Activated CD4-positive, alpha-beta T cell treated with anti-CD3 and anti-CD28 coated beads, Interleukin-2, amount 50 U/mL, for 1 hour (primary cell): ENCODE results near the gene DDX27.
"Not testable (repeated sequence)": the region's sequence is repeated elsewhere in the genome, so short reads cannot be mapped to it uniquely, and the experiment has no call there.

Experiments
- DNase-seq: peaks from one replicate; pipeline ENCODE4 v3.0.0-alpha.2; 2020

Gene DDX27, protein sequence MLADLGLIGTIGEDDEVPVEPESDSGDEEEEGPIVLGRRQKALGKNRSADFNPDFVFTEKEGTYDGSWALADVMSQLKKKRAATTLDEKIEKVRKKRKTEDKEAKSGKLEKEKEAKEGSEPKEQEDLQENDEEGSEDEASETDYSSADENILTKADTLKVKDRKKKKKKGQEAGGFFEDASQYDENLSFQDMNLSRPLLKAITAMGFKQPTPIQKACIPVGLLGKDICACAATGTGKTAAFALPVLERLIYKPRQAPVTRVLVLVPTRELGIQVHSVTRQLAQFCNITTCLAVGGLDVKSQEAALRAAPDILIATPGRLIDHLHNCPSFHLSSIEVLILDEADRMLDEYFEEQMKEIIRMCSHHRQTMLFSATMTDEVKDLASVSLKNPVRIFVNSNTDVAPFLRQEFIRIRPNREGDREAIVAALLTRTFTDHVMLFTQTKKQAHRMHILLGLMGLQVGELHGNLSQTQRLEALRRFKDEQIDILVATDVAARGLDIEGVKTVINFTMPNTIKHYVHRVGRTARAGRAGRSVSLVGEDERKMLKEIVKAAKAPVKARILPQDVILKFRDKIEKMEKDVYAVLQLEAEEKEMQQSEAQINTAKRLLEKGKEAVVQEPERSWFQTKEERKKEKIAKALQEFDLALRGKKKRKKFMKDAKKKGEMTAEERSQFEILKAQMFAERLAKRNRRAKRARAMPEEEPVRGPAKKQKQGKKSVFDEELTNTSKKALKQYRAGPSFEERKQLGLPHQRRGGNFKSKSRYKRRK

DNA sequence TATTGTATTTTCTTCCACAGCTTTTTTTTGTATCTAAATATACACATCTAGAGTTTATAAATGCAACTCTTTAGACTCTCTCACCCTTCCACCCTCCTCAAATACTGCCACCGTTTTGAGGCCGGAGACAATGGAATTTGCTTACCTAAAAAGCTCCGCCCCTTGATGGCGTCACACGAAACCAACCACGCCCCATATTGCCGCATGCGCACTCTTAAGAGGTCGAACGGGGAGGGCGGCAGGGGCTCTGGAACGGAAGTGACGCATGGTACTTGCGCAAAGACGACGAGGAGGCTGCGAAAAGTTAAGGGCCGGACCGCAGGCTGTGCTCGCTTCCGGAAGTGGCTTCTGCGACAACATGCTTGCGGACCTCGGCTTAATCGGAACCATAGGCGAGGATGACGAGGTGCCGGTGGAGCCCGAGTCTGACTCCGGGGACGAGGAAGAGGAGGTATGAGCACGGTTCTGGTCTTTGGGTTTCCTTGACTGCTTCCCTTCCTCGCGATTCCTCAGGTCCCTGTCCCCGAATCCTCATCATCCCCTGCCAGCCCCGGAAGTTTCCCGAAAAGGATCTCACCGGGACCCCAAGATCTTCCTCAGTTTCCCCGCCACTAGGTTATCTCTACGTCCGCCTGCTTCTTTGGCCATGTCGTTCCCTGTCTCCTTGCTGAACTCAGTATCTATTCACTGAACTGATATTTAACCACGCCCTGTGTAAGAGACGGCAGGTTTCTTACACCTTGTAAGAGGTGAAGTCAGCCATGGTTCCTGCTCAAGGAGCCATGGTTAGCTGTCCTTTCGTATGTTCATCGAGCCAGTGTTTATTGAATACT, at the start of gene DDX27:
Gene DDX27, plus strand, starts transcription at position 326 of the 833 bp plus-strand sequence. Its CDS starts 33 bp downstream, at position 359.
- DNase-seq = peak; percentile 95

DNA sequence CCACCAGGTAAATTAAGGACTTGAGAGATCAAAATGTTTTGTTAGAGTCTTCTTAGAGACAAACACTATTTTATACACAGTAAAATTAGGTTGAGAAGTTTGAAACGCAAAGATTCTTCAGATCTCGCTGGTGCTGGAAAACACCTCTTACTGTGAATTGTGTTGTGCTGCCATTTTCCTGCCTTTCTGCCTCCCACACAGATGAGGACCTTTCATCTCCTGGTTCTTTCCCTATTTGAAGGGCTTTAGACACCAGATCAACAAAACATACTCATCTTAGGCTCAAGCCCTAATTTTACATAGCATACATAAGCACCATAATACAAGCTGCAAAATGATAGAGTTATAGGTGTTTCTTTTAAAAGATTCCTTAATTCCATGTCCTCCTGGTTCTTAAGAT, 49.7 kb upstream of the DDX27 start:
- DNase-seq = no peak

DNA sequence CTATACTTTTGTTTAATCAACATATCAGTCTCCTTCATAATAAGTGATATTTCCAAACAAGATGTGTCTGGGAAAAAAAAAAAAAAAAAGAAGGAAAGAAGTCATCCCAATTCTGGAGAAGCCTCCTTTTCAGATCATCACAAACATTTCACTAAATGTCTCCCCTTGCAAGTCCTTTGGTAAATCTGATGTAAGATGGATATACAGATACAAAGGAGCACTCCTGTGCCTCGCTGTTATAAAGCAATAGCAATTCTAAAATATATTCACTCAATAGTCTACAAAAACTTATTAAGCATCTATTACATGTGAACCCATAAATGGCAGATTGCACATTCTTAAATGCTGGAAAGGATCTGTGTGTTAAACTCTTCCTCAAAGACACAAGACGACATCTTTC, 48.5 kb upstream of the DDX27 start:
- no peak for DNase-seq

DNA sequence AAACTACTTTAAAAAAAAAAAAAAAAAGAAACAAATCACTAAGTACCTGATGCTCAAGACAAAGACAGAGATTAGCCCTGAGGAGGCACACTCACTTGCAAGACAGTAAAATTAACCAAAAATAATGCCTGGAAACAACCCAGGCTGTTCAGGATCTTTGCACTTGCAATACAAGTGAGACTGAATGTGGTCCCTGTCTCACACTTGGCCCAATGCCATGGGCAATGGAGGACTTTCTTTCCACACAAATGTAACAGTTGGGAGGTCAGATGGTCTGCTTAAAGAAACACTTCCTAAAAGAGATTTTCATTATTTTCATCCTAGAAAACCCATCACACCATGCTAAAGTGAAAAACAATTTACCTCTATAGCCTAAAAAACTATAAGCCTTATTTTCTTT, 47.3 kb upstream of the DDX27 start:
- no peak for DNase-seq

GRCh38 chr20:49172413-49172812, 46.8 kb upstream of the DDX27 start:
- DNase-seq = no peak

GRCh38 chr20:49174183-49174582, 45.0 kb upstream of the DDX27 start:
- no peak for DNase-seq

- DNase-seq = no peak
Measured at GRCh38 chr20:49179368-49180277, 39.6 kb upstream of the DDX27 start.

DNA sequence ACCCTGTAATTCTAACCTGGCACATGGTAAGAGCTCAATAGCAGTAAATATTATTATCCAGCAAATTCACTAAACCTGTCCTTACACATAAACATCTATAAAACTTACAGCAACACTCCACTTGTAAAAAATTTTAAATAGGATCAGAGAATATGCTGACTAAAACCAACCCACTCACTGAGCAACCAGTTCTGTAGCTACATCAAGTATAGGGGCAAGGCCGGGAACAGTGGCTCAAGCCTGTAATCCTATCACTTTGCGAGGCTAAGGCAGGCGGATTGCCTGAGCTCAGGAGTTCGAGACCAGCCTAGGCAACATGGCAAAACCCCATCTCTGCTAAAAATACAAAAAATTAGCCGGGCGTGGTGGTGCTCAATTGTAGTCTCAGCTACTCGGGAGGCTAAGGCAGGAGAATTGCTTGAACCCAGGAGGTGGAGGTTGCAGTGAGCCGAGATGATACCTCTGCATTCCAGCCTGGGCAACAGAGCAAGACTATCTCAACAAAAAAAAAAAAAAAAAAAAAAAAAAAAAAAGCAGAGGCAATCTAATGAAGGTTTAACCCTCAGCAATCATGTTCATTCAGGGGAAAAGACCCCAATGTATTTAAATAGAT, 37.8 kb upstream of the DDX27 start:
- DNase-seq = no peak

GRCh38 chr20:49183444-49183843, 35.8 kb upstream of the DDX27 start:
- DNase-seq = no peak

GRCh38 chr20:49184084-49184501, 35.1 kb upstream of the DDX27 start:
- DNase-seq = not testable (repeated sequence)

- DNase-seq = no peak
Measured at GRCh38 chr20:49184691-49185070, 34.5 kb upstream of the DDX27 start.

- DNase-seq = no peak
Measured at GRCh38 chr20:49185071-49185761, 34.0 kb upstream of the DDX27 start.

GRCh38 chr20:49186535-49187329, 32.5 kb upstream of the DDX27 start:
- peak; percentile 66 for DNase-seq

DNA sequence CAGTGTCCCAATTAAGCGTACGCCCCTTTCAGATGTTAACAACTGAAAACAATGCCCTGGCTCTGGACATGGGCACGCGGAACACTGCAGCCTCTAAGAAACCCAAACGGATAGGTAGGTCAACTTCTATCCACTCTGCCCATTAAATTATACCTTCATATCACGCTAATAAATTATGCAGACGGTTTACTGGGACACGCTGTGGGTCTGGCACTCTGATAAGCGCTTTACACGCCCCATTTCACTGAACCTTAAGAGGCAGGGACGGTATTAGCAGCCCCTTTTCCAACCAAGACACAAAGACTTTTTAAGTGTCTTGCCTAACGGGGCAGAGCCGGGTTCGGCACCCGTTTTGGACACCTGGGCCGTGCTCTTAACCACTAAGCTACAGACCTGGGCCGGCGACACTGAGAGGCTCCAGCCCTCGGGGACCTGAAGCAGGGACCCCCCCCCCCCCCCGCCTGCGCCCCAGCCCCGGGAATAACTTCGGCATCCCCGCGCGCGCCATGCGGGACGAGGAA, 31.8 kb upstream of the DDX27 start:
- peak; percentile 16 for DNase-seq

GRCh38 chr20:49187851-49188641, 31.2 kb upstream of the DDX27 start, which contains the start of gene STAU1:
Gene STAU1 (minus strand): TSS chr20:49188334. CDS start chr20:49166201, 22,133 bp downstream.
- DNase-seq = peak; percentile 90

GRCh38 chr20:49192944-49193518, 26.2 kb upstream of the DDX27 start:
- DNase-seq = not testable (repeated sequence)

DNA sequence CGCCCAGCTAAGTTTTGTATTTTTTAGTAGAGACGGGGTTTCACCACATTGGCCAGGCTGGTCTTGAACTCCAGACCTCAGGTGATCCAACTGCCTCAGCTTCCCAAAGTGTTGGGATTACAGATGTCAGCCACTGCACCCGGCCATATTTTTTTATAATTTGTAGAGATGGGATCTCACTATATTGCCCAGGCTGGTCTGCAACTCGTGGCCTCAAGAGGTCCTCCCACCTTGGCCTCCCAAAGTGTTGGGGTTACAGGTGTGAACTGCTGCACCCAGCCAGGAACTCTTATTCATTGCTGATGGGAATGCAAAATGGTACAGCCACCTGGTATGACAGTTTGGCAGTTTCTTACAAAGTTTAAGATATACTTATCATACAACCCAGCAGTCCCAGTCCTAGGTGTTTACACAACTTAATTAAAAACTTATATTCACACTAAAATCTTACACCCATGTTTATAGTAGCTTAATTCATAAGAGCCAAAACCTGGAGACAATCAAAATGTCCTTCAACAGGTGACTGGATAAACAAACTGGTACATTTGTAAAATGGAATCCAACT, 19.4 kb upstream of the DDX27 start:
- no peak for DNase-seq

GRCh38 chr20:49203011-49203410, 16.2 kb upstream of the DDX27 start:
- no peak for DNase-seq
